ENCODE results near the gene TWIST1.

DNA sequence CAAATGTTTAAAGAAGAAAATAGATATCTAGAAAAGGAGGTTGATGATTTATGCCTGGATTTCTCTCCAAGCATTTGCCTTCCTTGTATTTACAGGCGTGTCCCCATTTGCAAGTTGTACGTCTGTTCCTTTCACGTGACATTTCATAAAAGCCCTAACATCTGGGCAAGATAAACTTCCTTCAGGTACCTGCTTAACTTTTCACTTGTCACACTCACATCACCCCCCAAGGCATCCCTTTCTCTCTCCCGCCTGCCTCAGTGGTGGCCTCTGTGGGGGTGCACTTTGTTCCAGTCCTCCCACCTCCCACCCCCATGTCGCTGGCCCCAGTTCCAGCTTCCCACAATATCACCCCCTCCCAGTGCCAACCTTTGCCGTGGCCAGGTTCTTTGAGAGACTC is 6.7 kb downstream of the TWIST1 start:
- no peak for TF ChIP-seq SRF (IDR thresholded peaks at IDR 0.05; ENCODE audit: low read depth, low read length)
- TF ChIP-seq, protein P1, sequence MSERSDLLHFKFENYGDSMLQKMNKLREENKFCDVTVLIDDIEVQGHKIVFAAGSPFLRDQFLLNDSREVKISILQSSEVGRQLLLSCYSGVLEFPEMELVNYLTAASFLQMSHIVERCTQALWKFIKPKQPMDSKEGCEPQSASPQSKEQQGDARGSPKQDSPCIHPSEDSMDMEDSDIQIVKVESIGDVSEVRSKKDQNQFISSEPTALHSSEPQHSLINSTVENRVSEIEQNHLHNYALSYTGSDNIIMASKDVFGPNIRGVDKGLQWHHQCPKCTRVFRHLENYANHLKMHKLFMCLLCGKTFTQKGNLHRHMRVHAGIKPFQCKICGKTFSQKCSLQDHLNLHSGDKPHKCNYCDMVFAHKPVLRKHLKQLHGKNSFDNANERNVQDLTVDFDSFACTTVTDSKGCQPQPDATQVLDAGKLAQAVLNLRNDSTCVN (CRISPR knock-in tag; IDR thresholded peaks at IDR 0.05; ENCODE audit: borderline replicate concordance), result no peak
- TF ChIP-seq ZNF816 (CRISPR knock-in tag; IDR thresholded peaks at IDR 0.05; ENCODE audit: borderline replicate concordance), result no peak
- no peak for TF ChIP-seq ZFP90 (CRISPR knock-in tag; IDR thresholded peaks at IDR 0.05; ENCODE audit: borderline replicate concordance)
- no peak for TF ChIP-seq ARHGAP35 (CRISPR knock-in tag; IDR thresholded peaks at IDR 0.05; ENCODE audit: borderline replicate concordance)
- TF ChIP-seq EZH2 (conservative IDR thresholded peaks at IDR 0.05; ENCODE audit: low read depth, low read length), result no peak
- TF ChIP-seq, protein P2, sequence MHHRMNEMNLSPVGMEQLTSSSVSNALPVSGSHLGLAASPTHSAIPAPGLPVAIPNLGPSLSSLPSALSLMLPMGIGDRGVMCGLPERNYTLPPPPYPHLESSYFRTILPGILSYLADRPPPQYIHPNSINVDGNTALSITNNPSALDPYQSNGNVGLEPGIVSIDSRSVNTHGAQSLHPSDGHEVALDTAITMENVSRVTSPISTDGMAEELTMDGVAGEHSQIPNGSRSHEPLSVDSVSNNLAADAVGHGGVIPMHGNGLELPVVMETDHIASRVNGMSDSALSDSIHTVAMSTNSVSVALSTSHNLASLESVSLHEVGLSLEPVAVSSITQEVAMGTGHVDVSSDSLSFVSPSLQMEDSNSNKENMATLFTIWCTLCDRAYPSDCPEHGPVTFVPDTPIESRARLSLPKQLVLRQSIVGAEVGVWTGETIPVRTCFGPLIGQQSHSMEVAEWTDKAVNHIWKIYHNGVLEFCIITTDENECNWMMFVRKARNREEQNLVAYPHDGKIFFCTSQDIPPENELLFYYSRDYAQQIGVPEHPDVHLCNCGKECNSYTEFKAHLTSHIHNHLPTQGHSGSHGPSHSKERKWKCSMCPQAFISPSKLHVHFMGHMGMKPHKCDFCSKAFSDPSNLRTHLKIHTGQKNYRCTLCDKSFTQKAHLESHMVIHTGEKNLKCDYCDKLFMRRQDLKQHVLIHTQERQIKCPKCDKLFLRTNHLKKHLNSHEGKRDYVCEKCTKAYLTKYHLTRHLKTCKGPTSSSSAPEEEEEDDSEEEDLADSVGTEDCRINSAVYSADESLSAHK (CRISPR knock-in tag; IDR thresholded peaks at IDR 0.05; ENCODE audit: borderline replicate concordance), result no peak

Measured in HepG2 (cell line).